ENCODE measurements around the gene C16orf54.
"Not testable (repeated sequence)": the region's sequence is repeated elsewhere in the genome, so short reads cannot be mapped to it uniquely, and the experiment has no call there.

Gene C16orf54

DNA sequence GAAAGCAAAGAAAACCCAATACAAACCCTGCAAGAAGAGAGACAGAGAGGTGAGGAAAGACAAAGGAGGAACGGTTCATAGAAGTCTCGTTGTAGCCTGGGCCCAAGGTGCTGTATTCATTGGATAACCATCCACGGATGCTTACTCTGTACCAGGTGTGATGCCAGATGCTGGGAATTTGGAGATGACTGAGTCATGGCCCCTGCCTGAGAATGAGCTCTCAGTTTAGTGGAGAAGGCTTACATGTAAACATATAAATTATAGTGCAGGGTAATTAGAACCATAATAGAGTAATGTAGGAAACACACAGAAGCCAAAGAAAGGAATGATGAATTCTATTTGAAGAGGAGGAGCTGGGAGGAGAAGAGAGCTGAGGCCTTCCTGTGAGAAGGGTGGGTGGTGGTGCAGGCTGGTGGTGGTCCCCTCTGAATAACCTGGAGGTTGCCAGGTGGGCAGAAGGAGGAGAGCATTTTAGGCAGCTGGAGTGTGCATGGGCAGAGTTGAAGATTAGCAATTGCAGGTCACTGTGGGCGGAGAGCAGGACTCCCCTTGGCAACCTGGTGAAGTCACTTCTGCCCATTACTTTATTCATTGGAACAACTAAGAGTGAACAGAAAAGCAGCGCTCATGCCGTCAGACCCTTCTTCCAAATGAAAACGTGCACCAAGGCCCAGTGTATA, 24.6 kb upstream of the C16orf54 start:
- in situ Hi-C loops (cut with MboI; ENCODE audit: low sequenced_read_pairs) = no loop called here

DNA sequence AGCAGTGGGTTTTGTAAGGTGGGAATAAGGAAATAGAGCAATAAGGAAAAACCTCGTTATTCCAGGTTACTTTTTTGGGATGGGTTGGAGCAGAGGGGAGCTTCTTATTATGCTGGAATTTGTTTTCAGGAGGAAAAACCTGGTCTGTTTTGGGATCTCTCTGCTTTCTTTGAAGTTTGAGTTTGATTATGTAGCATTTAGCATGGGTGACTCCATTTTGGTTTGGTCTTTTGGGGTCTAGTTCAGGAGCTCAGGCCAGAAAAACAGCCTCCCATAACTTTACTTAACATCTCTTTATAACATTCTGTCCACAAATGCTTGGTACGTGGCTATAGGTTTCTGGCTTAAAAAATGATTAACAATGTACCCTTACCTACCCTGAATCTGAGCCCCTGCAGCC, 23.7 kb upstream of the C16orf54 start:
- in situ Hi-C loops (cut with MboI; ENCODE audit: low sequenced_read_pairs) = no loop called here

DNA sequence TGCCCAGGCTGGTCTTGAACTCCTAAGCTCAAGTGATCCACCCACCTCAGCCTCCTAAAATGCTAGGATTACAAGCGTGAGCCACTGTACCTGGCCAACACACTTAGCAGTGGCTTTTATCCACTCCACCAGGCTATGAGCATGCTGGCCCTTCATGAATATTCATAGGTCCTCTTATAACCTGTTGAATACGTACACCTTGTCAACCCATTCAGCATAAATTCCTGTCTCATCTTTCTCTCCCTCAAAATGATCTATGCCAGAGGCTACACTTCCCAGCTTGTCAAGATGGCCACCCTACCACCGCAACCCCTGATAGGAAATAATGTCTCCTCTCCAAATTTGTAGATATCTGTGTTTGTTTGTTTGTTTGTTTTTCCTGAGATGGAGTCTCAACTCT, 21.3 kb upstream of the C16orf54 start:
- in situ Hi-C loops (cut with MboI; ENCODE audit: low sequenced_read_pairs) = no loop called here

DNA sequence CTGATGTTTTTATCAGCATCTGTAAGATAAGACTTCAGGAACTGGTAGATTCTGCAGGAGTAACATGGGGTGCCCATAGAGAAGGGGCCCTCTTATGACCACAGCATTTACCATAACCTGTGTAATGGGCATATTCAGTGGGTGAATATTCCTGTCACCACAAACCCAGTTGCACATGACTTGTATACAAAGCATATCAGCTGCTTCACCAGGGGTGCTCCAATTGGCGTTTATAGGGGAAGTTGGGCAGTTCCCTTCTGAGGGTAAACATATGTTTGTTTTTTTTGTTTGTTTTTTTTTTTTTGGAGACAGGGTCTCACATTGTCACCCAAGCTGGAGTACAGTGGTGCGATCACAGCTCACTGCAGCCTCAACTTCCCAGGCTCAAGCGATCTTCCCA, 20.8 kb upstream of the C16orf54 start:
- in situ Hi-C loops (cut with MboI; ENCODE audit: low sequenced_read_pairs) = no loop called here

DNA sequence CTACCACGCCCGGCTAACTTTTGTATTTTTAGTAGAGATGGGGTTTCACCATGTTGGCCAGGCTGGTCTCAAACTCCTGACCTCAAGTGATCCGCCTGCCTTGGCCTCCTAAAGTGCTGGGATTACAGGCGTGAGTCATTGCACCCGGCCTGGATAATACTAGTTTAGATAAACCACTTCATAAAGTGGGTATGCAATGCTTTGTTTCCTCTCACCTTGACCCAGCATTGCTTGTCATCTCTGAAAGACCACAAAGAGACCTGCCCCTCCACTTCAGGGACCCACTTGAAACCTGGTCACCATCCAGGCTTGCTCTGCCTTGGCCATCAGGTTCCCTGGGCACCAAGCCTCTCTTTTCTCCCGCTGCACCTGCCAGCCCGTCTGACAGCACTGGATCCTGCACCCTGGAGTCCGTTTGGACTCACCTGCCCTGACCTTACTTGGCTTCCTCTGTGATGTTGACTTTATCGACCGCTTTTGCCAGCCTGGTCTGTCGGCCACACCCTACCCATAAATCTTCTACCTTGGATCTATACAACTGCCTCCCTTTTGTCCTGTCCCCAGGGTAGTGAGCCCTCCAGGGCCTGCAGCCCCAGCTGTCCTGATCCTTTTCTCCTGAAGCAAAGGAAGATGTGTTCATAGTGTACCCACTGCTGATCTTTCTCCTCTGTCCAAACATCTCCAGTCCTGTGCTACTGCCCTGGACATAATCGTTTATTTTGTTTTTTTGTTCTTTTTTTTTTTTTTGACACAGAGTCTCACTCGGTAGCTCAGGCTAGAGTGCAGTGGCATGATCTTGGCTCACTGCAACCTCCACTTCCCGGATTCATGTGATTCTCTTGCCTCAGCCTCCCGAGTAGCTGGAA, 19.6 kb upstream of the C16orf54 start:
- in situ Hi-C loops (cut with MboI; ENCODE audit: low sequenced_read_pairs) = no loop called here

DNA sequence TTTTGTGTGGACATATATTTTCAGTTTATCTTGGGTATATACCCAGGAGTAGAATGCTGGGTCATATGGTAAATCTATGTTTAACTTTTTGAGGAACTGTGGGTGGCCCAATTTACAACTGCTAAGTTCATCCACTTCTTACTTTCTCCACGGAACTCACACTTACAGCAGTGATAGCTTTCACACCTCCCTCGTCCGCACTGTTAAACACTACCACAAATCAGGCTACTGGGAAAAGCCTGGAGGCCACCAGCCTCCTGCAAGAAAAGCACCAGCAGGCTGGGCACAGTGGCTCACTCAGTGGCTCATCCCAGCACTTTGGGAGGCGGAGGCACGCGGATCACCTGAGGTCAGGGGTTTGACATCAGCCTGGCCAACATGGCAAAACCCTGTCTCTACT, 17.5 kb upstream of the C16orf54 start:
- in situ Hi-C loops (cut with MboI; ENCODE audit: low sequenced_read_pairs) = no loop called here

DNA sequence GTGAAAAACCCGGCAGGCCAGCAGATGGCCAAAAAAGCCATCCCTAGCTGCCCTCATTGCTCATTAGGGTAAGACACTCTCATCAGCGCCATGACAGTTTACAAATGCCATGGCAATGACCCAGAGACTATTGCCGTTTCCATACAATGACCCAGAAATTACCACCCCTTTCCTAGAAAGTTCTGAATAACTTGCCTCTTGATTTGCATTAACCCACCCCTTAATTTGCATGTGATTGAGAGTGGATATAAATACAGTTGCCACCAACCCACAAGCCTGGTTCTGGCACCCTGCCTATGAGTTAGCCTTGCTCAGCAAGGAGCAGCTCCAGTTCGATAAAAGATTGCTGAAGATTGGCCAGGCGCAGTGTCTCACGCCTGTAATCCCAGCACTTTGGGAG, 16.1 kb upstream of the C16orf54 start:
- in situ Hi-C loops (cut with MboI; ENCODE audit: low sequenced_read_pairs) = no loop called here

DNA sequence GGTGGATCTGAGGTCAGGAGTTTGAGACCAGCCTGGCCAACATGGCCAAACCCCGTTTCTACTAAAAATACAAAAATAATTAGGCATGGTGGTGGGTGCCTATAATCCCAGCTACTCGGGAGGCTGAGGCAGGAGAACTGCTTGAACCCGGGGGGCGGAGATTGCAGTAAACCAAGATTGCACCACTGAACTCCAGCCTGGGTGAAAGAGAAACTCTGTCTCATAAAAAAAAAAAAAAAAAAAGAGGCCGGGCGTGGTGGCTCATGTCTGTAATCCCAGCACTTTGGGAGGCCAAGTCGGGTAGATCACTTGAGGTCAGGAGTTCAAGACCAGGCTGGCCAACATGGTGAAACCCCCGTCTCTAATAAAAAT, 15.5 kb upstream of the C16orf54 start:
- in situ Hi-C loops (cut with MboI; ENCODE audit: low sequenced_read_pairs) = not testable (repeated sequence)

DNA sequence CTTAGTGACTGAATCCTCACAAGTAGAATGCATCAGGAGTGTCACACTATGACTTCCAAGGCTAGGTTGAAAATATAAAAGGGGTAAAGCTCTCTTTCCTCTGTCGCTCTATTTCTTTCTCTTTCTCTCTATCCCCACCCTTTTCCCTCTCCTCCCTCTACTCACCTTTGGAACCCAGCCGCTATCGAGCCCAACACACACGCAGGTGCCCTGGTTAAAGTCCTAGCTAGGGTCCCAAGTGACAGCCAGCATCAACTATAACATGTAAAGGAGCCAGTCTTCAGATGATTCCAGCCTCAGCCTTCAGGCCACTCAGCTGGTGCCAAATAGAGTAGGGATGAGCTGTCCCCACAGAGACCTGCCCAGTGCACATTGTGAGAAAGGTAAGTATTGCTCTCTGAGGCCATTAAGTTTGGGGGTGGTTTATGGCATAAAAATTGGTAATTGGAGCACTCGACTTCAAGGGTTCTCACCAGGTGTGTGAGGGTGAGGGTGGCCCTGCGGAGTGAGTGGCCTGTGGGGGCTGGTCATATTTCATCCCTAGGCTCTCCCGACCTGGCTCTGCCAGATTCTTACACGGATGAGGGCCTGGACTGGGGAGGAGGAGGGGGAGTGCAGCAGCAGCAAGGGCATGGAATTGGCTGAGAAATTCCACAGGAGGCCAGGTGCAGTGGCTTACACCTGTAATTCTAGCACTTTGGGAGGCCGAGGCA, 14.9 kb upstream of the C16orf54 start:
- in situ Hi-C loops (cut with MboI; ENCODE audit: low sequenced_read_pairs) = no loop called here

DNA sequence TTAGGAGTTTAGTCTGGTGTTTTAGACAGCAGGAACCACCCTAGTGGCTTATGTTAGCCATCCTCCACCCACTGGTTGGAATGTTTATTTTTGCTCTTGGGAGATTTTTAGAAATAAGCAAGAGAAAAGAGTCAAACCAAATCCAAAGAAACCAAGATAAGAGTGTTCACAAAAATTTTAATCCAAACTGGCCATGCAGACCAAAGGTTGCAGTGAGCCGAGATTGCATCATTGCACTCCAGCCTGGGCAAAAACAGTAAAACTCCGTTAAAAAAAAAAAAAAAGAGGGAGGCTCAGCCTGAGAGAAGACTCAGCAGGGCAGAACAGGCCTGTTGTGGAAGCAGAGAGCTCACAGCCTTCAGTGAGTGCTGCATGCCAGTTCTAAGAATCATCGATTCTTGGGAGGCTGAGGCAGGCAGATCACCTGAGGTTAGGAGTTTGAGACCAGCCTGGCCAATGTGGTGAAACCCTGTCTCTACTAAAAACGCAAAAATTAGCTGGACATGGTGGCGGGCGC, 12.2 kb upstream of the C16orf54 start:
- in situ Hi-C loops (cut with MboI; ENCODE audit: low sequenced_read_pairs) = no loop called here

DNA sequence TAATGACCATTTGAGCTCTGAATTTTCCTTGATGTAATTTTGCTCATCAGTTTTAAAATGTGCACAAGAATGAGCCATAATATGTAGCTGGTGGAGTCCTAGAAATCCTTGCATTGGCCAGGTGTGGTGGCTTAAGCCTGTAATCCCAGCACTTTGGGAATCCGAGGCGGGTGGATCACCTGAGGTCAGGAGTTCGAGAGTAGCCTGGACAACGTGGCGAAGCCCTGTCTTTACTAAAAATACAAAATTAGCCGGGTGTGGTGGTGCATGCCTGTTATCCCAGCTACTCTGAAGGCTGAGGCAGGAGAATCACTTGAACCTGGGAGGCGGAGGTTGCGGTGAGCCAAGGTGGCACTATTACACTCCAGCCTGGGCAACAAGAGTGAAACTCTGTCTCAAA, 11.3 kb upstream of the C16orf54 start:
- in situ Hi-C loops (cut with MboI; ENCODE audit: low sequenced_read_pairs) = not testable (repeated sequence)

DNA sequence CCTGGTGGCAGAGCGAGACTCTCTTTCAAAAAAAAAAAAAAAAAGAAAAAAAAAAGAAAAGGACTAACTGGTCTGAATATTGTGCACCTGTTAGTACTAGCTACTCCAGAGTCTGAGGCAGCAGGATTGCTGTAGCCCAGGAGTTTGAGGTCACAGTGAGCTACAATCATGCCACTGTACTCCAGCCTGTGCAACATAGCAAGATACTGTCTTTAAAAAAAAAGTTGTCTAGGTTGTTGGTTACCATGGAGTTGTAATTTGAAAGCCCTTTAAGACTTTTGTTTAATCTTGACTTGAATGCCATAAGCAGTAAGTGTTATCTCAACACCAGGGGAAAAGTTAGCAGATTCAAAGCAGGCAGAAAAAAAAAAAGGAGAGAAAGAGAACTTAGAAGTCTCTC, 10.9 kb upstream of the C16orf54 start:
- in situ Hi-C loops (cut with MboI; ENCODE audit: low sequenced_read_pairs) = no loop called here

DNA sequence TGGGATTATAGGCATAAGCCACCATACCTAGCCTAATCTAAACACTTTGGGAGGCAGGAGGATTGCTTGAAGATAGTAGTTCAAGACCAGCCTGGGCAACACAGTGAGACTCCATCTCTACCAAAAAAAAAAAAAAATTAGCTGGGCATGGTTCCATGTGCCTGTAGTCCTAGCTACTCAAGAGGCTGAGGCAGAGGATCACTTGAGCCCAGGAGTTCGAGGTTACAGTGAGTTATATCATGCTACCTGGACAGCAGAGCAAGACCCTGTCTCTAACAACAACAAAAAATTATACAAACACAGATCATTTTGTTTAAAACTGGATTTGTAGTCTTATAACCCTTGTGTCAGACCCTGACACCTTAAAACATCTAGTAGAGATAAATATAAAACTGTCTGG, 7.7 kb upstream of the C16orf54 start:
- in situ Hi-C loops (cut with MboI; ENCODE audit: low sequenced_read_pairs) = no loop called here

DNA sequence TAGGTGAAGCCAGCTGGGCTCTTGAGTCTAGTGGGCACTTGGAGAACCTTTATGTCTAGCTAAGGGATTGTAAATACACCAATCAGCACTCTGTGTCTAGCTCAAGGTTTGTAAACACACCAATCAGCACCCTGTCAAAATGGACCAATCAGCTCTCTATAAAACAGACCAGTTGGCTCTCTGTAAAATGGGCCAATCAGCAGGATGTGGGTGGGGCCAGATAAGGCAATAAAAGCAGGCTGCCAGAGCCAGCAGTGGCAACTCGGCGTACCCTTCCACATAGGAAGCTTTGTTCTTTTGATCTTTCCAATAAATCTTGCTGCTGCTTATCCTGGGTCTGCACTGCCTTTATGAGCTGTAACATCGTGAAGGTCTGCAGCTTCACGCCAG, 3.0 kb upstream of the C16orf54 start:
- in situ Hi-C loops (cut with MboI; ENCODE audit: low sequenced_read_pairs) = not testable (repeated sequence)

DNA sequence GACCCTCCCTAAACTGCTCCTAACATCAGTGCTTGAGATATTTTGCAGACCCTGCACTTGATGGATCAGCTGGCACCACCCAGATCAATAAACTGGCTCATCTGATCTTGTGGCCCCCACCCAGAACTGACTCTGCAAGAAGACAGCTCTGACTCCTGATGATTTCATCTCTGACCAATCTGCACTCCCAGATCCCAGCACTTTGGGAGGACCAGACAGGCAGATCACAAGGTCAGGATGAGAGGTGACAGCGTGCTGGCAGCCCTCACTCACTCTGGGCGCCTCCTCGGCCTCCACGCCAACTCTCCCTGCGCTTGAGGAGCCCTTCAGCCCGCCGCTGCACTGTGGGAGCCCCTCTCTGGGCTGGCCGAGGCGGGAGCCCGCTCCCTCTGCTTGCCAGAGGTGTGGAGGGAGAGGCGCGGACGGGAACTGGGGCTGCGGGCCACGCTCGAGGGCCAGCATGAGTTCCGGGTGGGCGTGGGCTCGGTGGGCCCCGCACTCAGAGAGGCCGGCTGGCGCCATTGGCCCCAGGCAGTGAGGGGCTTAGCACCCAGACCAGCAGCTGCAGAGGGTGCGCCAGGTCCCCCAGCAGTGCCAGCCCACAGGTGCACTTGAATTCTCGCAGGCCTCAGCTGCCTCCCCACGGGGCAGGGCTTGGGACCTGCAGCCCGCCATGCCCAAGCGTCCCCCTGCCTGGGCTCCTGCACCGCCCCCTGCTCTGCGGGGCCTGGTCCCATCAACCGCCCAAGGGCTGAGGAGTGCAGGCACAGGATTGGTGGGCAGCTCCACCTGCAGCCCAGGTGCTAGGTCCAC, 2.4 kb upstream of the C16orf54 start:
- in situ Hi-C loops (cut with MboI; ENCODE audit: low sequenced_read_pairs) = no loop called here

DNA sequence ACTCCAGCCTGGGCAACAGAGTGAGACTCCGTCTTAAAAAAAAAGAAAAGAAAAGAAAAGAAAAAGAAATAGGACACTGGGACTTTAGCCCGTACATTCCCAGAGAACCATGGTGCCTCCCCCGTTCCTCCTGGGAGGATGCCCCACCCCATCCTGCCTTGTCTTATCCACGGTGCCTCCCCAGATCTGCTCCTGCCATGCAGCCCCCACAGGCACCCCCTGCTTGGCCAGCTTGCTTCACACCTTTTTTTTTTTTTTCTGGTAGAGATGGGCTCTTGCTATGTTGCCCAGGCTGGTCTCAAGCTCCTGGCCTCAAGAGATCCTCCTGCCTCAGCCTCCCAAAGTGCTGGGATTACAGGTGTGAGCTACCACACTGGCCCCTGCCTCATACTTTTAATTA, 728 bp upstream of the C16orf54 start:
- in situ Hi-C loops (cut with MboI; ENCODE audit: low sequenced_read_pairs) = not testable (repeated sequence)

DNA sequence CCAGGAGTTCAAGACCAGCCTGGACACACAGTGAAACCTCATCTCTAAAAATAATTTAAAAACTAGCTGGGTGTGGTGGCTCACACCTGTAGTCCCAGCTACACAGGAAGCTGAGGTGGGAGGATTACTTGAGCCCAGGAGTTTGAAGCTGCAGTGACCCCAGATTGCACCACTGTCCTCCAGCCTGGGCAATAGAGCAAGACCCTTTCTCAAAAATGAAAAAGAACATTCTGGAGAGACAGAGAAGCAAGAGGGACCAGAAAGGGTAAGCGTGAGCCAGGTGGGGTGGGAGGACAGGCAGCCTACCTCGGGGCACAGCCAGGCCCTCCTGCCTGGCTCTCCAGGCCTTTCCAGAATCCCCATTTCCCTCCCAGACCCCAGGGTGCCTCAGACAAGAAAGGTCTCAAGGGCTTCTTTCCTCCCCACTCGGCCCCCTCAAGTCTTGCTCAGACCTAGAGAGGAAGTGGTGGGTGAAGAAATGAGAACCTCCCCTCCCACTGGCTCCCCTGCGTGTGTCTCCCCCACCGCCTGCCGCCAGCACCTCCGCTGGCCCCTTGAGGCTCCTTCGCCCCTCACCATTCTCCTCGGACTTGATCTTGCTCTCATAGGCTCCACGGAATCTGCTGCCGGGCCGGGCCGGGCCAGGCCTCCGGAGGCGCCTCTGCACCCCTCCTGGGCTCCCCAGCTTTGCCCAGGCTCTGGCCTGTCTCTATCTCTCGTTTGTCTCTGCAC, 503 bp downstream of the C16orf54 start:
- in situ Hi-C loops (cut with MboI; ENCODE audit: low sequenced_read_pairs) = no loop called here

DNA sequence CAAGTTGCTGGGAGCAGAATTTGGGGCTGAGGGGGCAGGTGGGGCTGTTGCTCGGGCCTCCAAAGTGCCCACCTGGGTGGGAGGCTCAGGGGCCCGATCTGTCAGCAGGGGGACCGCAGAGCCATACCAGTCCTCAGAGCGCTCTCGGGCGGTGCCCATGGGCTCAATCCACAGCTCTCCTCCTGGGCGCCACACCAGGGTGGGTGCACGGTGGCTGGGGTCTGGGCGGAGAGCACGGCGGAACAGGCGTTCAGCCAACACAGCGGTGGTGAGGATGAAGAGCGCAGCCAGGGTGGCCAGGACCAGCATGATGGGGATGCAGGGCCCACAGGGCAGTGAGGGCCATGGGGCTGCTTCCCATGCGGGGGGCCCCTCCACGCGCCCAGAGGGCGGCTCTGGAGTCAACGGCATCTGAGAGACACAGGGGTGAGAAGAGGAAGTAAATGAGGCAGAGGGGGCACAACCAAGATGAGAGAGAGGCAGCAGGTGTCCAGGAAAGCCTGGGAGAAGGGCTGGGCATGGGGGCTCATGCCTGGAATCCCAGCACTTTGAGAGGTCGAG, 1.2 kb downstream of the C16orf54 start:
- in situ Hi-C loops (cut with MboI; ENCODE audit: low sequenced_read_pairs) = no loop called here

DNA sequence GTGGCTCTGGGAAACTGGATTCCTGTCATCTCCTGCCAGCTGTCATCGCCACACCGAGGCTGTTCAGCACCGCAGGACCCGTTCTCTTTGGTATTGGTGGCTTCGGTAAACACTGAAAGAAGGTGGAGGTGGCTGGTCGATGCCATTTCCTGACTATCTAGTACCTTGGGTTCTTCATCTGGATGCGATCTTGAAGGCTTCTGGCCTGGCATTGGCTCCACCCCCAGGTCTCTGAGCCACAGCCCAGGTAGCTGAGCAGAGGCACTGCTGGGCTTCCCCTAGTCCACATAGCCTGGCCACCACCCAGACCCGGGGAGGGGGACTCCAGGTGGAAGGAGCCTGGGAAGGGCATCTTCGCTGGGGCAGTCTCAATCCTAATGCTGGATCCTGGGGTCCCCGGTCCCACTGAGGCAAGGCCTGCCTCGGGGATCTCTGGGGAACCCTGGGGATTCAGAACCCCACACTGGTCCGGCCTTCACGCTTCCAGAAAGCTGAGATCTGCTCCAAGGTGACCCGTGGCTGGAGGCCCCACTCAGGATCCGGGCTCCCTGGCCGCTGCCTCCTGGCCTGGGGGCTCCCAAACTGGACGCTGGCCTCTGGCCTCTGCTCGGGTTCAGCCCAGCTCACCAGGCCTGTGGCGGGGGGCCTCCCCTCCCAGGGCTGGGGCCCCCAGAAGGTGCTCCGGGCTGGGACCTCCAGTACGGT, 1.8 kb downstream of the C16orf54 start:
- in situ Hi-C loops (cut with MboI; ENCODE audit: low sequenced_read_pairs) = no loop called here
